SK-N-SH (cell line): ENCODE measurements around the gene SEPTIN2. TPM values are rescaled to one million over a fixed set of nuclear protein-coding genes. Genes with fewer than 3 reads are reported as not detected.

Source experiments
- CTCF ChIA-PET: fragments of 300-600, 350-600 bp; formaldehyde crosslinking; extraction: SDS; loops from one replicate; lab custom pipeline; 2021; lab: Yijun Ruan, JAX
- POLR2A ChIA-PET: fragments of 350-600 bp; sonication (Branson Sonifier 250); formaldehyde crosslinking; extraction: SDS; loops from one replicate; lab custom pipeline; 2020; ENCODE audit warnings: antibody characterized with exemption, inconsistent platforms; lab: Yijun Ruan, JAX
- DNase-seq: peaks from one replicate; pipeline ENCODE4 v3.0.0; 2012
- H2AFZ ChIP-seq: fragments of 200-600 bp; sonication (generic); 2 replicates; pipeline ENCODE4 v1.8.1; 2016; ENCODE audit warnings: antibody characterized with exemption, mild to moderate bottlenecking, low read depth
- H3F3A ChIP-seq: fragments of 200-600 bp; sonication (generic); replicated peaks from 2 replicates; pipeline ENCODE3; 2016; ENCODE audit warnings: antibody characterized with exemption, mild to moderate bottlenecking; ENCODE audit not compliant: insufficient read depth
- H3K27ac ChIP-seq, 2 experiments: fragments of 200-500 bp in 1 of 2; fragments of 200-600 bp in 1 of 2; sonication (Bioruptor generic) in 1 of 2; sonication (generic), shearing (Covaris generic) in 1 of 2; 2 replicates each; pipeline versions ENCODE4 v1.5.1 to v1.6.1; 2014 to 2016; ENCODE audit warnings: low read depth in 2 of 2, inconsistent platforms in 1 of 2, low read length in 1 of 2, mild to moderate bottlenecking in 1 of 2, mixed read lengths in 1 of 2
- H3K27me3 ChIP-seq: fragments of 200-600 bp; sonication (generic), shearing (Covaris generic); 2 replicates; pipeline ENCODE4 v1.6.1; 2016; ENCODE audit warnings: mixed run types; ENCODE audit not compliant: insufficient read depth
- H3K36me3 ChIP-seq, 2 experiments: fragments of 200-500 bp in 1 of 2; fragments of 200-600 bp in 1 of 2; sonication (Bioruptor generic) in 1 of 2; sonication (generic) in 1 of 2; replicated peaks in 1 of 2; 2 replicates each; pipeline versions ENCODE3 to v1.5.1; 2014 to 2016; ENCODE audit warnings: low read length in 1 of 2, mild to moderate bottlenecking in 1 of 2; ENCODE audit not compliant: insufficient read depth in 2 of 2, control insufficient read depth in 1 of 2
- H3K4me1 ChIP-seq, 2 experiments: fragments of 200-500 bp in 1 of 2; fragments of 200-600 bp in 1 of 2; sonication (Bioruptor generic) in 1 of 2; sonication (generic), shearing (Covaris generic) in 1 of 2; 2 replicates each; pipeline versions ENCODE4 v1.5.1 to v1.6.1; 2014 to 2016; ENCODE audit warnings: low read depth in 1 of 2, low read length in 1 of 2, mixed run types in 1 of 2; ENCODE audit not compliant: insufficient read depth in 2 of 2, control insufficient read depth in 1 of 2
- H3K4me2 ChIP-seq: fragments of 200-600 bp; sonication (generic), shearing (Covaris generic); 2 replicates; pipeline ENCODE4 v1.6.1; 2017; ENCODE audit warnings: mixed run types
- H3K4me3 ChIP-seq, 2 experiments: fragments of 200-500 bp in 1 of 2; fragments of 200-600 bp in 1 of 2; sonication (Bioruptor generic) in 1 of 2; sonication (generic), shearing (Covaris generic) in 1 of 2; 2 replicates each; pipeline versions ENCODE4 v1.5.1 to v1.8.1; 2014 to 2016; ENCODE audit warnings: low read depth in 2 of 2, inconsistent platforms in 1 of 2, low read length in 1 of 2, mild to moderate bottlenecking in 1 of 2, mixed read lengths in 1 of 2, moderate library complexity in 1 of 2
- H3K79me2 ChIP-seq: fragments of 200-600 bp; sonication (generic); 2 replicates; pipeline ENCODE4 v1.8.1; 2017; ENCODE audit warnings: mild to moderate bottlenecking; ENCODE audit not compliant: insufficient read depth
- H3K9ac ChIP-seq: fragments of 200-600 bp; sonication (generic); 2 replicates; pipeline ENCODE4 v1.6.1; 2017; ENCODE audit warnings: mixed run types
- H3K9me2 ChIP-seq: fragments of 200-600 bp; sonication (generic); 2 replicates; pipeline ENCODE4 v1.6.1; 2017; ENCODE audit warnings: mixed run types
- H3K9me3 ChIP-seq: fragments of 200-600 bp; sonication (generic); 2 replicates; pipeline ENCODE4 v1.6.1; 2017; ENCODE audit warnings: mixed run types, mild to moderate bottlenecking, moderate library complexity
- H4K20me1 ChIP-seq: fragments of 200-600 bp; sonication (generic); 2 replicates; pipeline ENCODE4 v1.6.1; 2017; ENCODE audit warnings: mild to moderate bottlenecking, mixed run types; ENCODE audit not compliant: insufficient read depth
- ELF1 ChIP-seq: IDR thresholded peaks from 2 replicates; pipeline ENCODE4 v1.4.0; 2012
- EZH2phosphoT487 ChIP-seq: fragments of 200-600 bp; sonication (generic); IDR thresholded peaks from 2 replicates; pipeline ENCODE4 v1.6.1; 2017; ENCODE audit warnings: low read depth, mixed run types, mild to moderate bottlenecking, antibody characterized with exemption, moderate library complexity, borderline replicate concordance
- FOSL2 ChIP-seq: IDR thresholded peaks from 2 replicates; pipeline ENCODE4 v1.4.0; 2012; ENCODE audit warnings: low read depth, mild to moderate bottlenecking, moderate library complexity, borderline replicate concordance
- FOXM1 ChIP-seq: IDR thresholded peaks from 2 replicates; pipeline ENCODE4 v1.4.0; 2012; ENCODE audit warnings: low read depth, mild to moderate bottlenecking
- GATA2 ChIP-seq: sonication (generic); formaldehyde crosslinking; IDR thresholded peaks from 2 replicates; pipeline ENCODE4 v1.5.0; 2020; ENCODE audit warnings: mild to moderate bottlenecking, missing genetic modification reagents
- MXI1 ChIP-seq: IDR thresholded peaks from 2 replicates; pipeline ENCODE4 v1.6.1; 2012; ENCODE audit warnings: mild to moderate bottlenecking, low read depth, low read length, improper control_type of control experiment
- NRF1 ChIP-seq: IDR thresholded peaks from 2 replicates; pipeline ENCODE4 v1.6.1; 2012; ENCODE audit warnings: low read depth, mild to moderate bottlenecking, low read length
- RAD21 ChIP-seq: IDR thresholded peaks from 2 replicates; pipeline ENCODE4 v1.6.1; 2012; ENCODE audit warnings: mild to moderate bottlenecking, low read length
- SMC3 ChIP-seq: IDR thresholded peaks from 2 replicates; pipeline ENCODE4 v1.6.1; 2012; ENCODE audit warnings: low read depth, low read length, improper control_type of control experiment
- YY1 ChIP-seq: IDR thresholded peaks from 2 replicates; pipeline ENCODE4 v1.4.0; 2012; ENCODE audit warnings: low read depth, mild to moderate bottlenecking
- WGBS: methylation state at CpG from one replicate; pipeline ENCODE4 v1.1.6; 2017; ENCODE audit warnings: low lambda C conversion rate; 5-methylcytosine and 5-hydroxymethylcytosine counted together
- polyA plus RNA-seq, 3 experiments: library from polyadenylated mRNA; depleted of rRNA; stranded (reverse); fragments of >200 nt; gene quantifications; 2 replicates each; pipeline ENCODE4 v1.2.3, GENCODE V29; 2012

SEPTIN2 gene
- polyA plus RNA-seq, 1 of the 3 experiments (the other 2 are of a cell fraction) = 226 TPM

- H3K4me3 ChIP-seq = peak overlapping the region; percentile 96 to 97; a peak in 2 of 4 replicates
- TF ChIP-seq EZH2phosphoT487 (no peak), YY1 (no peak), FOSL2 (no peak)
- peaks cover 12% of the 10 kb centered on the region for H3F3A ChIP-seq
- ChIA-PET POLR2A (interaction anchor here (0.6 to 3.0 kb wide), 2 partner anchors 10 to 16 kb away, joined by 3 to 24 read pairs; no protein-coding TSS in a partner anchor), CTCF (interaction anchor here (0.7 to 3.4 kb wide), 4 partner anchors 10 to 95 kb away, joined by 3 to 29 read pairs (median 14); no protein-coding TSS in a partner anchor)
- H2AFZ ChIP-seq = no peak overlapping the region
- 95% methylated on average over 8 of the region's 8 CpGs for WGBS
- H3K4me2 ChIP-seq = peak overlapping the region; percentile 88
- no peak overlapping the region for H3K27ac ChIP-seq
- H3K9me2 ChIP-seq = no peaks in the 10 kb centered on the region
- peaks cover 13 to 25% of the 10 kb centered on the region in 2 experiments; a peak in 3 of 4 replicates for H3K4me1 ChIP-seq
- peak overlapping the region; percentile 99; the same call in 1 of the 2 replicates for H3K9ac ChIP-seq
- no peaks in the 10 kb centered on the region for H3K9me3 ChIP-seq
- DNase-seq = no peak
- no peaks in the 10 kb centered on the region for H3K27me3 ChIP-seq
- H4K20me1 ChIP-seq = peaks cover 53% of the 10 kb centered on the region
- peaks cover 92% of the 10 kb centered on the region for H3K79me2 ChIP-seq
- H3K36me3 ChIP-seq = peaks cover 13 to 19% of the 10 kb centered on the region in 2 experiments
Observed at GRCh38 chr2:241313543-241314095, 2.1 kb upstream of the SEPTIN2 start.

GRCh38 chr2:241314226-241315092, 1.3 kb upstream of the SEPTIN2 start:
- peak overlapping the region; percentile 96 to 97 for H3K4me3 ChIP-seq
- H4K20me1 ChIP-seq = peaks cover 53% of the 10 kb centered on the region
- H3K4me2 ChIP-seq = peak overlapping the region; percentile 88
- ChIA-PET POLR2A (interaction anchor here (0.6 to 3.0 kb wide), 8 partner anchors 11 to 212 kb away, joined by 3 to 24 read pairs (median 3); partner anchors contain the start of gene MTERF4), CTCF (interaction anchor here (0.7 to 3.4 kb wide), 10 partner anchors 9 to 495 kb away, joined by 3 to 29 read pairs (median 3); partner anchors contain the start of gene KIF1A)
- WGBS = 9% methylated on average over 17 of the region's 38 CpGs
- H3K27ac ChIP-seq = peak overlapping the region; percentile 99 to 100
- peaks cover 92% of the 10 kb centered on the region for H3K79me2 ChIP-seq
- H3K27me3 ChIP-seq = no peaks in the 10 kb centered on the region
- H3F3A ChIP-seq = peaks cover 12% of the 10 kb centered on the region
- no peaks in the 10 kb centered on the region for H3K9me2 ChIP-seq
- H3K4me1 ChIP-seq = peaks cover 17 to 24% of the 10 kb centered on the region in 2 experiments; a peak in 3 of 4 replicates
- TF ChIP-seq FOXM1 (no peak), MXI1 (0 out of 2 replicates have a peak, but pooled peaks have one; percentile 81), RAD21 (no peak; the same call in 1 of the 2 replicates), NRF1 (no peak), ELF1 (no peak), SMC3 (no peak), GATA2 (CRISPR knock-in tag) (no peak)
- H3K36me3 ChIP-seq = peaks cover 13 to 26% of the 10 kb centered on the region in 2 experiments
- H3K9ac ChIP-seq = peak overlapping the region; percentile 99
- H3K9me3 ChIP-seq = no peaks in the 10 kb centered on the region
- no peak for DNase-seq
- H2AFZ ChIP-seq = peak overlapping the region; percentile 79
